GM21717 (cell line): Measurements from ENCODE around the gene ELK4.
"Not testable (repeated sequence)": the region's sequence is repeated elsewhere in the genome, so short reads cannot be mapped to it uniquely, and the experiment has no call there.

Experiments used
- ATAC-seq: cut with Tn5 transposase; IDR thresholded peaks from one replicate; pipeline ENCODE4 v1.9.1; 2021; ENCODE audit warnings: mild to moderate bottlenecking, moderate library complexity; ENCODE audit not compliant: unreplicated experiment

The ELK4 gene

DNA sequence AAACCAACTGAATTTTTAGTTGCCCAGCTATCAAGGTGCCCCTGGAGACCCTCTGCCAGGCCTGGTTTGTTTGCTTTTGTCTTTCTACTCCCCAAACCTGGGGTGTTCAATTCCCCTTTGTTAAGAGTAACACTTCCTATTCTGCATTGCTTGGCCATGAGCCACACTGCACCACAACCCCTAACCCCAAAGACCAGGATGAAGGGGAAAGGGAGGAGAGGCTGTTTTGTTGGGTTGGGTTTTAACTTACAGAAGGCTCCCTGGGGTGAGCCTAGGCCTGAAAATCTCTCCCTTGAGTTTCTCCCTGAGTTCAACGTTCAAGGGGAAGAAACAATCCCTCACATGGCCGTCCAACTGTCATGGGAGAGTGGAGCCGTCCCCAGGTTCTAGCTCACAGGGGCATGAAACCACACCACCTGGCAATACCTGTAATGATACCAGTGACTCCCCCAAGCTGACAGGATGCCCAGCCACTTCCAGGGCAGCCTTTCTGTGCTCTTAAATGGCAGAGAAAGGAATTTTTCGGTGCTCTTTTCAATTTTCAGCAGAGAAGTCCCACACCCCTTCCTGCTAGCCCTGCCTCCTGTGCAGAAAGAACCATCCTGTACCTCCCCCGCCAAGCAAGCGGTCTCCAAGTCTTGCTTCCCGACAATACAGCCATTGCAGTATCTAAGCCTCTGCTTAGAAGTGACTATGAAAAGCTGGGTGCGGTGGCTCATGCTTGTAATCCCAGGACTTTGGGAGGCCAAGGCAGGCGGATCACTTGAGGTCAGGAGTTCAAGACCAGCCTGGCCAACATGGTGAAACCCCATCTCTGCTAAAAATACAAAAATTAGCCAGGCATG, 33.6 kb upstream of the ELK4 start:
- ATAC-seq: no peak

DNA sequence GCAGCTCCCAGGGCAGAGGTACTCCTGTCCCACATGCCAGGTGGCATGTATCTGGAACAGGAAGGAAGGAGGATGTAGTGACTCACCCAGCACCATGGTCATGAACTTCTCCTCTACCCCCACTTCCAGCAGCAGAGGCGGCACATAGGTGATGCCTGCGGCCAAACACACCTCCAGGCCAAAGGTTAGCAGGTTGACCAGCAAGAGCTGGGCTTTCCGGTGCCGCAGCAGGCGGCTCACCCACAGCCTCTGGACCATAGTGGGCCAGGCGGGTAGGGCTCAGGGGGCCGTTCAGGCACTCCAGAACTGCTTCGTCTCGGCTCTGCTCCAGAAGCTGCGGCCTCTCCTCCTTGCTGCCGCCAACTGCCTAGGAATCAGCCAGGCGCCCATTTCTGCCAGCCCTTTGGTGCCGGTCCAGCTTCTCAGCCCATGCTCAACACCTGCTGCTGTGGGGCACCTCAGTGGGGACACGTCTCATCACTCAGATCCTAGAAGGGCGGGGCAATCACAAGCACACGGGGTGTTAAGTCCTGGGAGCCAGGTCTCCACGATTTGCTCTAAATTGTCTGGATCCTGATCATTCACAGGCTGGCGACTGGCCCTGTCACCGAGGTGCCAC, 32.7 kb upstream of the ELK4 start:
- no peak for ATAC-seq

DNA sequence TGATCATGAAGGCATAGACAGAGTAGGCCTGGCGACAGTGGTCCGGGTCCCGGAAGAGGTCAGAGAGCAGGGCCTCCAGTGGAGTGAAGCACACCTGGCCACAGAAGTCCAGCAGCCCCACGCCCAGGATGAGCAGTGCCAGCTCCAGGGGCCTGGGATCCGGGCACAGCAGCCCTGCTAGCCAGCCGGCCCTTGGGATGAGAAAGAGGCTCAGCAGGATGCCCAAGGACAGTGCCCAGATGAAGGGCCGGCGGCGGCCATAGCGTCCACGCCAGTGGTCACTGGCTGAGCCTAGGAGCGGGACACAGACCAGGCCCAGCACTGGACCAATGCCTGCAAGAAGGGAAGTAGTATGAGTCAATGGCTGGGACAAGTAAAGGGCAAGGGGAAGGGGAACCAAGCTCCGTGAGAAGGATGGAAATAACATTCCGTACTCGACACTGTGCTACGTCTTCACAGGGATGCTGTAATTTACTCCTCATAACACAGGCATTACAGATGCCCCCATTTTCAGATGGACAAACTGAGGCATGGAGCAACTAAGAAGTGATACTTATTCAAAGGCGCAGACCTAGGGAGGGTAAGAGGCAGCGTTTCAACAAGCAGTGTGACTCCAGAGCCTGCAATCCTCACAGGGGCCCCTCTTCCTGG, 31.6 kb upstream of the ELK4 start:
- no peak for ATAC-seq

DNA sequence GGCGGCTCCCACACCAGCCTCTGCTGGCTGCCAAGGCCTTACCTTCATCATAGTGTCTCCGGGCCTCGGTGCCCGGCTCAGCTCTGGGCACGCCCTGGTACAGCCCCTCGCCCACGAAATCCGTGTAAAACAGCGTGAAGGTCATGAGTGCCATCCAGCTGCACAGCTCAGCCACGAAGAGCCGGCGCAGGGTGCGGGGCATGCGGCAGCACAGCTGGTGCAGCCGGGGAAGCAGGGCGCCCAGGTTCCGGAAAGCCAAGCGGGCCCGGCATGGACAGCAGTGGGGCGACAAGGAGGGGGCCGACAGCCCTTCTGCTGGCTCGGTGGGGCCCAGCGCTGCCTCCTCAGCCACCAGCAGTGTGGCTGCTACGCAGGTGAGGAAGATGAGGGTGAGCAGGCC, 31.0 kb upstream of the ELK4 start:
- no peak for ATAC-seq

DNA sequence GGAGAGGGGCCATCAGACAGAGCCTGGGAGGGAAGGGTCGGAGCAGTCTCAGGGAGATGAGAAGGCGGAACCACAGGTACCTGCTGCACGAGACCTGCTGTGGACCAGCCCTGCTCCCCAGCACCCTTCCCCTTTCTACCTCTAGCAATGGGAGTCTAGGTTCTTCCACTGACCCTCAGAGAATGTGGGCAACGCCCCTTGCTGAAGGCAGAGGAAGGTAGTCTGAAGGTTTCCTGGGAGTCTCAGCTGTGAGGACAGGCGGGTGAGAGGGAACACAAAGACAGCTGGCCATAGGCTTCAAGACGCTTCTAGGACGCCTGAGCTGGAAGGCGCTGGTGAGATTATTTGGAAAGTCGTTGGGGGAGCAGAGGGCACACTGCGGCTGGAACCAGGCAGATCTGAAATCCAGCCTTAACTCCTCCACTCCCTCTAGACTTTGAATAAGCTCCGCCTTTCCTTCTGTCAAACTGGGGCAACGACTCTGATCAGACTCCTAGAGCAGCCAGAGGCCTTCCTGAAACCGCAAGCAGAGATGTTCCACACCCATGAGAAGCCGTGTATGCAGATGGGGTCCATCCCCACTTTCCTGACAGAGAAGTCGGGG, 30.4 kb upstream of the ELK4 start:
- ATAC-seq: no peak

DNA sequence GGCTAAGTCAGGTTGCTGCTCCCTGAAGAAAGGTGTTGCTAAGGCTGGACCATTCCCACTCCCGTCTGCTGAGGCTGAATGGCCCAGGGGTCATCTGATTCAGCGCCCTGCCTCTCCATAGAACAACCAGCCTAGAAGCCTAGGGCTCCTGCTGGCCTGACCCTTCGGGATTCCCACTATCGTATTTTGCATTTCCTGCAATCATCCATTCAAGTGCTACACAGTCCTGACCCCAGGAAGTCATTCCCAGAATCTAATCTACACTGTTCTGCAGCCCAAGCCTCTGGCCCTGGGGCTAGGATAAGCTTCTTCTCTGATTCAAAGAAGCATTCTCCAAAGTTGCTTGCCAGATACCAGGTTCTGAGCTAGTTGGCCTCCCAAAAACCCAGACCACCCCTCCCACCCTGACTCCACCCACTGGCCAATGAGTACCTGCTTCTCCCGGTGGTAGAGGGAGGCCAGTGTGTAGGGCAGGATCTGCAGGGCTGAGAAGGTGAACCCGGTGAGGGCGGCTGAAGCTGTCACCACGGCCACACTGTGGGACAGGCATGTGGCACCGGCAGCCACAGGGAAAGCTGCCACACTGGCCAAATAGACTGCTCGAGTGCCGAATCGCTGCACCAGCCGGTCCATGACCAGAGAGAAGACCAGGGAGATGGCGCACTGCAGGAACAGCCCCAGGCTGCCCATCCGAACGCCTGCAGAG, 29.8 kb upstream of the ELK4 start:
- ATAC-seq: no peak

DNA sequence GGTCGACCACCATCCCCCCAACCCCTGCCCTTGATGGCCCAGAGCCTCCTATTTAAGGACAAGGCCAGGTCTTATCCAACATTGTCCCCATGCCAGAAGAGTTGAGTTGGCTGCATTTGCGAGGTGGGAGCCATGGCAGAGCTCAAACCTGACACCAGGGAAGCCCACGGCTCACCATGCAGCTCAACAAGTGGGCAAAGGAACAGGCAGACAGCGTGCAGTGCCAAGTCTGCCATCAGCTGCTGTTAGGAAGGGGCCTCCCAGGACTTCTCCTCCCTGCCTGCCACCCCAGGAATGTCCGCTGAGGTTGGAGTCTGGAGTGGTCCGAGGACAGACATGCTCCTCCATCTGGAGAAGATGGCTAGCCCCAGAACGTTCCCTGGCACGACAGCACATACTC, 28.6 kb upstream of the ELK4 start:
- ATAC-seq: no peak

DNA sequence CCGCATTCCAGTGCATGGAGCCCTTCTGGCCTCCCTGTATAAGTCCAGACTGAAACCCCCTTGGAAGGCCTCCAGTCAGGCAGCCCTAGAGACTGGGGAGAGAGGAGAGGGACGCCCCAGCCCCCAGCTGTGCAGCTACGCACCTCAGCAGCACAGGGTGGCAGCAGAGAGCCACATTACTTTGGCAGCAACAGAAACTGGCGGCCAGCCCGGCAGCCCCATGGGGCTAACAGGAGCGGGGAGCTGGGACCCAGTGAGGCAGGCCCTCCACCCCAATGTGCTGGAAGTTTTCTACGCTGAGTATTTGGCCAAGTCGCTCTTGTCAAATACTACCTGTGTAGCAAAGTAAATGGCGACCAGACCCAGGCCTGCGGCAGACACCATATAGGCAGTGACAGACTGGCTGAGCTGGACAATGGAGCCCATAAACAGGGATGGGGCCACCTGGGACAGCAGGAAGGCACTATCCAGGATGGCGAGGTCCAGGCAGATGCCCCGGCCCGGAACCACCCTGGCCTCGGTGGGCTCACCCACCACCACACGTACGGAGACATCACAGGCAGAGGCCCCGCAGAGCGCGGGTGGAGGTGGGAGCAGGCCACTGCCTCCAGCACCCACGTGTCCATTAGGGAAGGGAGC, 27.3 kb upstream of the ELK4 start:
- peak; percentile 68 for ATAC-seq

DNA sequence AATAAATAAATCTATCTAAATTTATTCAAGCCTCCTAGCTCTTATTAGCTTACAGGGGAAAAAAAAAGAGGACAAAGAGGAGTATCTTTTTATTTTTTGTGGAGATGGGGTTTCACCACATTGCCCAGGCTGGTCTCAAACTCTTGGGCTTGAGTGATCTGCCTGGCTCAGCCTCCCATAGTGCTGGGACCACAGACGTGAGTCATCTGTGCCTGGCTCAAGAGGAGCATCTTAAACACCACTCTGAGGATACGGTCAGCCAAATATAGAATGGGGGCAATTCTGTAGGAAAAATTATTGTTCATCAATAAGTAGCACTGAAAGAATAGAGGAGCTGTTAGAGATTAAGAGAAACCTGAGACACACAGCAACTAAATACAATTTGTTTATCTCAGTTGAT, 24.4 kb upstream of the ELK4 start:
- no peak for ATAC-seq

DNA sequence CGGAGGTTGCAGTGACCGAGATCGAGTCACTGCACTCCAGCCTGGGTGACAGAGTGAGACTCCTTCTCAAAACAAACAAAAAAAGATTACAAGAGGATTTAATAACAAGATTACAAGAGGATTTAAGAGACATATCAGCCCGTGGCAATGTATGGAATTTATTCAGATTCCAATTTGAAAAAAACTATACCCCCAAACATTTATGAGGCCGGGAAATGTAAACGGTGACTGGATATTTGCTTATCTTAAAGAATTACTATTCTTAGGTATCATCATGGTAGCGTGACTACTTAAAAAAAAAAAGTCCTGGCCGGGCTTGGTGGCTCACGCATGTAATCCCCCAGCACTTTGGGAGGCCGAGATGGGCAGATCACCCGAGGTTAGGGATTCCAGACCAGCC, 21.2 kb upstream of the ELK4 start:
- no peak for ATAC-seq

DNA sequence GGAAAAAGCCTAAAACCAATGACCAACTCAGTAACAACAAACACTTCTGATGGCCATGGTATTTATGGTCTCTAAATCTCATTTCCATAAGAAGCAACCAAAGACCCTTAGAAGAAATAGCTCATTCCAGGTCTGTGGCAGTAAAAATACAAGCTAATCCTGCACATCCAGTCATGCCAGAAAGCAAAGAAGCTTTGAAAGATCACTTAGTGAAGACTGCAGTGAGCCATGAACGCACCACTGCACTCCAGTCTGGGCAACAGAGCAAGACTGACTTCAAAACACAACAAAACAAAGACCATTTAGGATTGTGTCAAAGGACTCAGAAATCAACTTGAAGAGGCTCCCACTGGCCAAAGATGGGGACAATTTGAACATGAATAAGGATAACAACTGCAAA, 18.4 kb upstream of the ELK4 start:
- ATAC-seq: no peak

DNA sequence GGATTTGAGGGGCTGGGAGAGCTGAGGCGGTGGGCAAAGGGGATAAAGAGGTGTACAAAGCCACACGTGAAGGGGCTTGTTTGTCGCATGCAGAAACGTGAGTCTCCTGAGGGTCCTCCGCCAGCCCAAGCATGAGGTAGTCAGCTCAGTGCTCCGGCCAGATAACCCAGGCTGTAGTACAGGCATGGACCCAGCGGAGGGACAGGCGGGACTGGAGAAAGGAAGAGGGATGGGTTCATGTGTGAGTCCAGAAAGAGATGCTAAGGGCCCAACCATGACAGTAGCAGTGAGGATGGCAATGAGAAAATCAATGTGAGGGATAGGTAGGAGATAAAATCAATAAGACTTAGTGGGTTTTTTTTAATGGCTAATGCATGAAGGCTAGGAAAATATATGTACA, 13.7 kb upstream of the ELK4 start:
- no peak for ATAC-seq

DNA sequence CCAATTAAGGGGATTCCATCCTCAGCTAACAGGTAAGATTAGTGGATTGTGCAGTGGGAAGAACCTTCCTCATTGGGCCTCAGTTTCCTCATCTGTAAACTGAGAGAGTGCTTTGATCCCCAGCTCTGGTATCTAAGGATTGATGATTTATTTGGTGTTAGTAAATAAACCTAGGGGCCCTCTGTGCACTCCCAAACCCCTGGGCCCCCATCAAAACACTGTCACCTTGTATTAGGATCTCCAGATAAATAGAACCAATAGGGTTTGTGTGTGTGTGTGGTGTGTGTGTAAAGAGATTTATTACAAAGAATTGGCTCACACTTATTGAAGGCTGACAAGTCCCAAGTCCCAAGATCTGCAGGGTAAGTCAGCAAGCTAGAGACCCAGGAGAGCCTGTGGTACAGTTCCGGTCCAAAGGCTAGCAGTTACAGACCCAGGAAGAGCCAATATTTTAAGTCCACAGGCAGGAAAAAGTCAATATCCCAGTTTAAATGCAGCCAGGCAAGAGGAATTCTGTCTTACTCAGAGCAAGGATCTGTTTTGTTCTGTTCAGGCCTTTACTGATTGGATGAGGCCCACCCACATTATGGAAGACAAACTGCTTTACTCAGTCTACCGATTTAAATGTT, 11.0 kb upstream of the ELK4 start:
- no peak for ATAC-seq

DNA sequence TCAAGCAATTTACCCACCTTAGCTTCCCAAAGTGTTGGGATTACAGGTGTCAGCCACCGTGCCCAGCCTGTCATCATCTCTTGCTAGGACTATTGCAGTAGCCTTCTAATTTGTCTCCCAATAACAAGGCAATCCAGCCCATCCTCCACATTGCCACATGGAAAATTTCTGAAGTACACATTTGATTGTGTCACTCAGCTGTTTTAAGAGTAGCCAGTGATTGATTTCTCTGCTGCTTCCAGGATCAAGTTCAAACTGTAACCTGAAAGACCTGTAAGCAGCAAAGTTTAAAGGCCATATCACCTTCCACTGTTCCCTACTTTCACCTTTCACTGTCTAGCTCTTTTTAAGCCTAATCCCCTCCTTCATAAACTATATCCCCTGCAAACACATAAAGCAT, 7.8 kb upstream of the ELK4 start:
- no peak for ATAC-seq

DNA sequence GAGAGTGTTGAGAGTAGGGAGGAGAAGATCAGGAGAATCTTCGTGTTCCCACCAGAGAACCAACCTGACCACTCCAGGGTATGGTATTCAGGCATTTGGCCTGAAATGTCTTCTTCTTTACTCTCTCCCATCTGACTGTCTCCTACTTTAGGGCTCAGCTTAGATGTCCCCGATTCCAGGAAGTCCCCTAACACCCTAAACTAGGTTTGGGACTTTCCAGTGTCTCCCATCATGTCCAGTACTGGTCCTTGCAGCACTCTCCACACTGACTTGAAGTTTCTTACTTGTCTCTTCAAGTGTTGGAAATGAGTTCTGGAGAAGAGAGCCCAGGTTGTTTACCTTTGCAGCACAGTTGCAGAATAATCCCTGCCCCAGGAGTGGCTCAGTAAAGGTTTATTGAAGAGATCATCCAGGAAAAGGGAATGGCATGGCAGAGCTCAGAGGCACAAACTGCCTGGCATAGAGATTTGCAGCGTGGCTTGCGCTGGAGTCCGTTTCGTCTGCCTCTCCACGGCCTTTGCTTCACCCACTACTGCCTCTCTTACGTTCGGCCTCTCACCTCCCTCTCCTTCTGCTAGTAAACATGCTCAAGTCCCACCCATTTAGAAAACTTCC, 6.2 kb upstream of the ELK4 start:
- no peak for ATAC-seq

DNA sequence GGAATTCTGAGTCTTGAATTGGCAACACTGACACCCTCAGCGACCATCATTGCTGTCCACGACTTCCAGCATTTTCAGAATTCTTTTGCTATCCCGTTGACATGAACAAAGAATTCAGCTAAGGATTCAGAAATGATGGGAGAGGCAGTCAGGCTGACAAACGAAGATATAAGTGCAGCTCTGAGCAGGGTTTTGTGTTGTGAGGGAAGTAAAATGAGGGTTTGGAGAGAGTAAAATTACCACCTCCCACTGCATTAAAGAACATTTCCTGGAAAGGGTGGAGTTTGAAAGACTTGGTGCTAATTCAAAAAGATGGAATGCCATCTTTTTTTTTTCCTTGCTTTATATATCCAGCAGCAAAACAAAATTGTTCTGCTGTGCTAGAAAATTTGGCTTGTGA, 4.9 kb upstream of the ELK4 start:
- ATAC-seq: no peak

DNA sequence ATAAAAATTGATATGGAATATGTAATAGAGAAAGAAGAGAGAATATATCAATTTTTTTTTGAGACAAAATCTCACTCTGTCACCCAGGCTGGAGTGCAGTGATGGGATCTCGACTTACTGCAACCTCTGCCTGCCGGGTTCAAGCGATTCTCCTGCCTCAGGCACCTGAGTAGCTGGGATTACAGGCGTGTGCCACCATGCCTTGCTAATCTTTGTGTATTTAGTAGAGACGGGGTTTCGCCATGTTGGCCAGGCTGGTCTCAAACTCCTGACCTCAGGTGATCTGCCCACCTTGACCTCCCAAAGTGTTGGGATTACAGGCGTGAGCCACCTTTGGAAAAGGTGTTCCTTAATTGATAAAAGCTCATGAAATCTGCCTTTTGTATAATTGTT, 4.3 kb upstream of the ELK4 start:
- not testable (repeated sequence) for ATAC-seq

DNA sequence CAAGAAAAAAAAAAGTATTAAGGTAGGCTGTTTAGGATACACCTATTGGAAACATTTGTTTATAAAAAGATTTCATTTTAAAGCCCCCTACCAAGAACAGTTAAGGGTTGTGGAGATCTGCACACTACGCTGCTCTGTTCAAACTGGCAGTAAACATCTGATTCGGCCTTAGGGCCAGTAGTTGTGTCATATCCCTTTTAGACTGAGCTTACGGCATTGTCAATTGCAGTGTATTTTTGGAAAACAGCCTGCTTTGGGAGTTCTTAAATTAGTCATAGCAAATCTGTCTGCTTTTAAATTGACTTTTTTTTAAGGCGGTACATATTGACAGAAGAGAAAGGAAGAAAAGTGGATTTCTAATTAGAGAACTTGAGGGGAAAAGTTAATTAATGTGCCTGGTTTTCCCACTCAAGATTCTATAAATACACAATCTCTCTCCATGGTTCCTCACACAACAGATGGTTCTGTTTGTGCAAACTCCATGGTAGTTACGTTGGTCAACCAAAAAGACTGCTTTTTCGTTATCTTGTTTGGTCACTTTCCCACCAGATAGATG, 1.7 kb upstream of the ELK4 start:
- ATAC-seq: no peak

DNA sequence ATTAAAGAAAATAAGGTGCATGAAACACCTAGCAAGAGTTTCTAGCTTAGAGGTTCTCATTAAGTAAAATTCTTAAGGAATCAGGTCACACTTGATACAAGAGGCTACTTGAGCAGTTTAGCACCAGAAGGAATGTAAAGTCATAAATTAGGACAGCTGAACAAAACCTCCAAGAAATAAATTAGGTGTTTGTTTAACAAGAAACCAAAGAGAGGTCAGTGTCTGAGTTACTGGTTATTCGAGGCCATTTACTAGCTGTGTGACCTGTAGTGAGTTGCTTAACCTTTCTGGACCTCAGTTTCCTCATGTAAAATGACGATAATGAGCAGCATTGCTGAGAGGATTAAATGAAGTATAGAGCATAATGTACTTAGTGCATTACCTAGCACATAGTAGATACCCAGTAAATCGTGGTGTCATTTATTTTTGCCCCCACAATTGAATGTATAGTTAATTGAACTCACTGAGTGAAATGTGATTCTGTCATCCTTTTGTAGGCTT, 908 bp upstream of the ELK4 start:
- ATAC-seq: no peak
